CD14-positive monocyte (primary cell): ENCODE measurements around the gene MAP3K13. TPM values are rescaled to one million over a fixed set of nuclear protein-coding genes. Genes with fewer than 3 reads are reported as not detected.

Source experiments
- DNase-seq, 3 donors: peaks; one replicate each; pipeline ENCODE4 v3.0.0-alpha.2; 2011 to 2022
- H2AFZ ChIP-seq: 2 replicates; pipeline ENCODE4 v1.6.0; 2012; ENCODE audit warnings: mild to moderate bottlenecking, low read depth, low read length, inconsistent platforms; ENCODE audit not compliant: insufficient read depth, poor library complexity, severe bottlenecking
- H3K27ac ChIP-seq, 2 donors: 1 replicate in 1 of 2; 2 replicates in 1 of 2; pipeline ENCODE4 v1.5.1; 2012 to 2013; ENCODE audit warnings: low read length in 2 of 2, control low read depth in 1 of 2, inconsistent platforms in 1 of 2, low read depth in 1 of 2, mild to moderate bottlenecking in 1 of 2
- H3K27me3 ChIP-seq, 2 donors: one replicate each; pipeline versions ENCODE4 v1.6.0 to v1.6.1; 2011 to 2013; ENCODE audit warnings: low read length in 2 of 2; ENCODE audit not compliant: control insufficient read depth in 2 of 2, insufficient read depth in 2 of 2
- H3K36me3 ChIP-seq, 2 donors: replicated peaks in 1 of 2; 1 replicate in 1 of 2; 2 replicates in 1 of 2; pipeline versions ENCODE4 v1.5.1 to v1.6.1; 2012 to 2013; ENCODE audit warnings: low read length in 2 of 2, control low read depth in 1 of 2, inconsistent platforms in 1 of 2, mild to moderate bottlenecking in 1 of 2; ENCODE audit not compliant: insufficient read depth in 2 of 2, control insufficient read depth in 1 of 2
- H3K4me1 ChIP-seq, 2 donors: 1 replicate in 1 of 2; 2 replicates in 1 of 2; pipeline versions ENCODE4 v1.5.1 to v1.6.1; 2012 to 2013; ENCODE audit warnings: low read length in 2 of 2, control low read depth in 1 of 2, inconsistent platforms in 1 of 2, mild to moderate bottlenecking in 1 of 2, moderate library complexity in 1 of 2; ENCODE audit not compliant: insufficient read depth in 2 of 2, control insufficient read depth in 1 of 2
- H3K4me2 ChIP-seq: replicated peaks from 2 replicates; pipeline ENCODE3; 2012; ENCODE audit warnings: low read length, moderate library complexity, mild to moderate bottlenecking; ENCODE audit not compliant: poor library complexity, severe bottlenecking; ENCODE audit errors: extremely low read depth
- H3K4me3 ChIP-seq, 3 experiments: fragments of 200-600 bp in 1 of 3; sonication (generic) in 1 of 3; replicated peaks in 1 of 3; 1 replicate in 2 of 3; 2 replicates in 1 of 3; pipeline ENCODE4 v1.5.1; 2011 to 2013; ENCODE audit warnings: low read length in 3 of 3, mild to moderate bottlenecking in 3 of 3, control low read depth in 2 of 3, low read depth in 2 of 3, inconsistent platforms in 1 of 3, moderate library complexity in 1 of 3
- H3K79me2 ChIP-seq: 2 replicates; pipeline ENCODE4 v1.6.0; 2012; ENCODE audit warnings: mild to moderate bottlenecking, control low read depth, inconsistent platforms, low read length, moderate library complexity; ENCODE audit not compliant: insufficient read depth
- H3K9ac ChIP-seq: 2 replicates; pipeline ENCODE4 v1.6.0; 2017; ENCODE audit warnings: low read length, mild to moderate bottlenecking; ENCODE audit not compliant: insufficient read depth, poor library complexity, severe bottlenecking
- H3K9me3 ChIP-seq, 2 donors: replicated peaks in 1 of 2; 1 replicate in 1 of 2; 2 replicates in 1 of 2; pipeline versions ENCODE4 v1.5.1 to v1.6.1; 2012 to 2013; ENCODE audit warnings: low read length in 2 of 2, control low read depth in 1 of 2; ENCODE audit not compliant: control insufficient read depth in 1 of 2, insufficient read depth in 1 of 2
- H4K20me1 ChIP-seq: 2 replicates; pipeline ENCODE4 v1.6.0; 2012; ENCODE audit warnings: mild to moderate bottlenecking, low read length, control low read depth, moderate library complexity; ENCODE audit not compliant: insufficient read depth
- H3K27ac Mint-ChIP-seq, 7 donors: one replicate each; pipeline ENCODE4 v1.8.0; 2020; ENCODE audit warnings: mild to moderate bottlenecking in 7 of 7, mixed read lengths in 7 of 7, moderate library complexity in 6 of 7, inconsistent platforms in 2 of 7
- H3K27me3 Mint-ChIP-seq, 3 donors: one replicate each; pipeline ENCODE4 v1.8.0; 2021 to 2022; ENCODE audit warnings: low read depth in 3 of 3, mild to moderate bottlenecking in 3 of 3, mixed read lengths in 3 of 3, moderate library complexity in 3 of 3, inconsistent platforms in 1 of 3
- H3K36me3 Mint-ChIP-seq, 2 donors: one replicate each; pipeline ENCODE4 v1.8.0; 2020; ENCODE audit warnings: mixed read lengths in 2 of 2, inconsistent platforms in 1 of 2, mild to moderate bottlenecking in 1 of 2
- H3K4me1 Mint-ChIP-seq: one replicate; pipeline ENCODE4 v1.8.0; 2020; ENCODE audit warnings: mild to moderate bottlenecking, mixed read lengths
- H3K4me3 Mint-ChIP-seq, 2 donors: one replicate each; pipeline ENCODE4 v1.8.0; 2020; ENCODE audit warnings: mild to moderate bottlenecking in 2 of 2, mixed read lengths in 2 of 2, moderate library complexity in 1 of 2
- H3K9me3 Mint-ChIP-seq, 7 donors: one replicate each; pipeline ENCODE4 v1.8.0; 2020 to 2022; ENCODE audit warnings: mixed read lengths in 7 of 7, mild to moderate bottlenecking in 6 of 7, moderate library complexity in 6 of 7, inconsistent platforms in 2 of 7
- CTCF ChIP-seq: fragments of 200-600 bp; IDR thresholded peaks from one replicate; pipeline ENCODE4 v1.8.0; 2022; ENCODE audit warnings: antibody characterized with exemption, mild to moderate bottlenecking
- WGBS: methylation state at CpG from one replicate; pipeline ENCODE4 v1.1.5; 2013; ENCODE audit warnings: missing lambda C conversion rate; ENCODE audit not compliant: insufficient coverage; 5-methylcytosine and 5-hydroxymethylcytosine counted together
- intact Hi-C, 2 donors: fragments of 100-400 bp; cut with micrococcal nuclease; formaldehyde crosslinking; loops; one replicate each; pipeline versions ENCODE4 v1.15.0 to v1.15.1; 2023
- polyA plus RNA-seq, 3 donors: library from polyadenylated mRNA; depleted of rRNA in 1 of 3; unstranded in 2 of 3; stranded (reverse) in 1 of 3; fragments of 300-500 nt in 2 of 3; fragments of >200 nt in 1 of 3; fragmentation: Illumina TruSeq in 2 of 3; gene quantifications; 1 replicate in 2 of 3; 2 replicates in 1 of 3; pipeline ENCODE4 v1.2.3, GENCODE V29; 2012 to 2021

MAP3K13 gene
- polyA plus RNA-seq, 3 donors, result 5.0 to 34.2 (median 30.9) TPM

- H3K27ac ChIP-seq, result no peak overlapping the region
- H3K9me3 Mint-ChIP-seq, result peaks cover 0 to 2% (median 0%) of the 10 kb centered on the region in 7 donors
- no peaks in the 10 kb centered on the region for H3K36me3 Mint-ChIP-seq
- H3K4me1 ChIP-seq, result no peaks in the 10 kb centered on the region
- no peak overlapping the region for H3K4me3 ChIP-seq
- H3K9me3 ChIP-seq, result no peaks in the 10 kb centered on the region
- peaks cover 1% of the 10 kb centered on the region for H3K4me1 Mint-ChIP-seq
- WGBS, result 100% methylated on average over 1 of the region's 2 CpGs
- TF ChIP-seq CTCF, result no peak
- no peak overlapping the region for H2AFZ ChIP-seq
- H4K20me1 ChIP-seq, result no peaks in the 10 kb centered on the region
- H3K4me2 ChIP-seq, result no peak overlapping the region
- no peak overlapping the region for H3K27ac Mint-ChIP-seq
- peaks cover 2 to 10% (median 3%) of the 10 kb centered on the region in 3 donors for H3K27me3 Mint-ChIP-seq
- no peak for DNase-seq
- H3K27me3 ChIP-seq, result no peaks in the 10 kb centered on the region
- no peak overlapping the region for H3K9ac ChIP-seq
- H3K36me3 ChIP-seq, result no peaks in the 10 kb centered on the region
- no peak overlapping the region for H3K4me3 Mint-ChIP-seq
- no peaks in the 10 kb centered on the region for H3K79me2 ChIP-seq
- intact Hi-C loops, result no loop called here
Measured at GRCh38 chr3:185351396-185351795, 11.5 kb upstream of the MAP3K13 start.

GRCh38 chr3:185353225-185353624 lies 9.7 kb upstream of the MAP3K13 start:
- Histone ChIP-seq H3K9me3 (no peaks in the 10 kb centered on the region), H3K36me3 (no peaks in the 10 kb centered on the region), H3K27ac (no peak overlapping the region), H3K4me3 (no peak overlapping the region), H3K79me2 (no peaks in the 10 kb centered on the region), H2AFZ (no peak overlapping the region), H3K9ac (no peak overlapping the region), H4K20me1 (no peaks in the 10 kb centered on the region), H3K27me3 (no peaks in the 10 kb centered on the region), H3K4me1 (no peaks in the 10 kb centered on the region), H3K4me2 (no peak overlapping the region)
- Mint-ChIP-seq H3K27ac (no peak overlapping the region), H3K36me3 (no peaks in the 10 kb centered on the region), H3K9me3 (peaks cover 0 to 2% (median 0%) of the 10 kb centered on the region in 7 donors), H3K27me3 (peaks cover 2 to 18% (median 3%) of the 10 kb centered on the region in 3 donors), H3K4me1 (peaks cover 1% of the 10 kb centered on the region), H3K4me3 (no peak overlapping the region)
- 100% methylated on average over 2 of the region's 5 CpGs for WGBS
- intact Hi-C loops, result no loop called here
- DNase-seq, result no peak
- no peak for TF ChIP-seq CTCF
